ENCODE results near the gene ATP10B. TPM values are rescaled to one million over a fixed set of nuclear protein-coding genes. Genes with fewer than 3 reads are reported as not detected.

ATP10B gene
- polyA plus RNA-seq, 3 donors, result not detected

DNA sequence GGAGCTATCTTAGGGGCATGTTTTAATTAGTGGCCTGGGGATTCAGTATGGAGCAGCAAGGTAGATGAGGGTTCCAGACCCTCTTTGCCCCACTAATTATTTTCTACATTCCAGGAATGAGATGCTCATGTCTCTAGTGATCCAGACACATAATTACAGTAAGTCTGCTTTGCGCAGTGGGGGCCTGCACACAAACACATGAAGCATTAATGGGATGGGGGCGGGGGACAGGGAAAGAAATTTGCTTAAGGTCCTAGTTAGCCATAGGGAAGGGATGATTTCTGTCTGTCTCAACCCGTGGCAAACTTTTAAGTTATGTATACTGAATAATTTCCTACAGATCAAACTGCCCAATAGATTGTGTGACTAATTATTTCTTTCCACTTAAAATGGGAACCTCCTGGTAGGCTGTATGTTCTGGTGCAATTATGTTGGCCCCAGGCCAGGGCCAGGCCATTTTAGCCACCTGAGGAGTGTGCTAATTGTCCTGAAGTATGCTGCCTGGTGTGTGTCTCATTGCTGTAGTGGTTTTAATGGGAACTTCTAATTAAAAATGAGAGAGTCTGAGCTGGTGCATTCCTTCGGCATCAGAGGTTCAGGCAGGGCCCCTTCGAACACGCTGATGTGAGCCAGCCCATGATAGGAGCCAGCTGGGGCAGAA is 295.9 kb downstream of the ATP10B start:
- Histone ChIP-seq H3K27me3 (ENCODE audit: control insufficient read depth in 2 of 2, insufficient read depth in 2 of 2, low read length in 2 of 2) (no peaks in the 10 kb centered on the region), H3K36me3 (replicated peaks in 1 of 2; ENCODE audit: control insufficient read depth in 1 of 2, insufficient read depth in 2 of 2, low read length in 2 of 2) (no peaks in the 10 kb centered on the region), H3K9me3 (replicated peaks in 1 of 2; ENCODE audit: control insufficient read depth in 1 of 2, insufficient read depth in 1 of 2, low read length in 2 of 2) (no peaks in the 10 kb centered on the region), H3K79me2 (ENCODE audit: insufficient read depth, low read length) (no peaks in the 10 kb centered on the region), H3K9ac (ENCODE audit: insufficient read depth, low read length, poor library complexity, severe bottlenecking) (no peak overlapping the region), H3K4me3 (replicated peaks in 1 of 3; ENCODE audit: low read depth in 2 of 3, low read length in 3 of 3) (no peak overlapping the region), H3K27ac (ENCODE audit: low read depth in 1 of 2, low read length in 2 of 2) (no peak overlapping the region), H3K4me1 (ENCODE audit: control insufficient read depth in 1 of 2, insufficient read depth in 2 of 2, low read length in 2 of 2) (no peaks in the 10 kb centered on the region), H4K20me1 (ENCODE audit: insufficient read depth, low read length) (no peaks in the 10 kb centered on the region), H3K4me2 (replicated peaks; ENCODE audit: extremely low read depth, low read length, poor library complexity, severe bottlenecking) (no peak overlapping the region), H2AFZ (ENCODE audit: insufficient read depth, low read depth, low read length, poor library complexity, severe bottlenecking) (no peak overlapping the region)
- Mint-ChIP-seq H3K4me3 (no peak overlapping the region), H3K27ac (no peak overlapping the region), H3K4me1 (no peaks in the 10 kb centered on the region), H3K36me3 (no peaks in the 10 kb centered on the region), H3K27me3 (ENCODE audit: low read depth in 3 of 3) (peaks cover 0 to 2% (median 0%) of the 10 kb centered on the region in 3 donors), H3K9me3 (peaks cover 0 to 5% (median 0%) of the 10 kb centered on the region in 7 donors)
- intact Hi-C loops (cut with micrococcal nuclease), result no loop called here
- TF ChIP-seq, protein P1, sequence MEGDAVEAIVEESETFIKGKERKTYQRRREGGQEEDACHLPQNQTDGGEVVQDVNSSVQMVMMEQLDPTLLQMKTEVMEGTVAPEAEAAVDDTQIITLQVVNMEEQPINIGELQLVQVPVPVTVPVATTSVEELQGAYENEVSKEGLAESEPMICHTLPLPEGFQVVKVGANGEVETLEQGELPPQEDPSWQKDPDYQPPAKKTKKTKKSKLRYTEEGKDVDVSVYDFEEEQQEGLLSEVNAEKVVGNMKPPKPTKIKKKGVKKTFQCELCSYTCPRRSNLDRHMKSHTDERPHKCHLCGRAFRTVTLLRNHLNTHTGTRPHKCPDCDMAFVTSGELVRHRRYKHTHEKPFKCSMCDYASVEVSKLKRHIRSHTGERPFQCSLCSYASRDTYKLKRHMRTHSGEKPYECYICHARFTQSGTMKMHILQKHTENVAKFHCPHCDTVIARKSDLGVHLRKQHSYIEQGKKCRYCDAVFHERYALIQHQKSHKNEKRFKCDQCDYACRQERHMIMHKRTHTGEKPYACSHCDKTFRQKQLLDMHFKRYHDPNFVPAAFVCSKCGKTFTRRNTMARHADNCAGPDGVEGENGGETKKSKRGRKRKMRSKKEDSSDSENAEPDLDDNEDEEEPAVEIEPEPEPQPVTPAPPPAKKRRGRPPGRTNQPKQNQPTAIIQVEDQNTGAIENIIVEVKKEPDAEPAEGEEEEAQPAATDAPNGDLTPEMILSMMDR (IDR thresholded peaks at IDR 0.05), result no peak
- 100% methylated on average over 2 of the region's 6 CpGs for WGBS (ENCODE audit: insufficient coverage)
- no peak for DNase-seq

DNA sequence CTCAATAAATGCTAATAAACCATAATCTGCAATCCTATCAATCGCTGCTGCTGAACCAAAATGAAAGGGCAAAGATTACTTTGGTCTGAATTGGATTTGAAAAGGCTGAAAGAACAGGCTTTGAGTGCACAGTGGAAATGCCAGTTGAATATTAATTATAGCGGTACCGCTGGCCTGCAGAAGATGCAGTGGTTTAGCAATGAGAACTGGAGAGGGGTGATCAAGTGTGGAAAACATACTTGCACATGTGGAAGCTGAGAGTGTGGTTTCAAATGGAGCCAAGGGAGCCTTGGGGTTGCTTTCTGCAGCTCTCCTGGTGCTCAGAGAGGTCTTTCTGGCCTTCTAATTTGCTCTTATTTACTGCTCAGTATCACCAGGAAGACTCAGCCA is 296.4 kb downstream of the ATP10B start:
- H3K4me1 Mint-ChIP-seq, result no peaks in the 10 kb centered on the region
- intact Hi-C loops (cut with micrococcal nuclease), result no loop called here
- Histone ChIP-seq H3K27me3 (ENCODE audit: control insufficient read depth in 2 of 2, insufficient read depth in 2 of 2, low read length in 2 of 2) (no peaks in the 10 kb centered on the region), H3K4me3 (replicated peaks in 1 of 3; ENCODE audit: low read depth in 2 of 3, low read length in 3 of 3) (no peak overlapping the region), H2AFZ (ENCODE audit: insufficient read depth, low read depth, low read length, poor library complexity, severe bottlenecking) (no peak overlapping the region), H3K79me2 (ENCODE audit: insufficient read depth, low read length) (no peaks in the 10 kb centered on the region), H3K9me3 (replicated peaks in 1 of 2; ENCODE audit: control insufficient read depth in 1 of 2, insufficient read depth in 1 of 2, low read length in 2 of 2) (no peaks in the 10 kb centered on the region), H4K20me1 (ENCODE audit: insufficient read depth, low read length) (no peaks in the 10 kb centered on the region), H3K4me2 (replicated peaks; ENCODE audit: extremely low read depth, low read length, poor library complexity, severe bottlenecking) (no peak overlapping the region), H3K4me1 (ENCODE audit: control insufficient read depth in 1 of 2, insufficient read depth in 2 of 2, low read length in 2 of 2) (no peaks in the 10 kb centered on the region), H3K9ac (ENCODE audit: insufficient read depth, low read length, poor library complexity, severe bottlenecking) (no peak overlapping the region), H3K27ac (ENCODE audit: low read depth in 1 of 2, low read length in 2 of 2) (no peak overlapping the region), H3K36me3 (replicated peaks in 1 of 2; ENCODE audit: control insufficient read depth in 1 of 2, insufficient read depth in 2 of 2, low read length in 2 of 2) (no peaks in the 10 kb centered on the region)
- TF ChIP-seq, protein P1 (IDR thresholded peaks at IDR 0.05), result no peak
- H3K9me3 Mint-ChIP-seq, result peaks cover 0 to 5% (median 0%) of the 10 kb centered on the region in 7 donors
- H3K4me3 Mint-ChIP-seq, result no peak overlapping the region
- peaks cover 0 to 2% (median 0%) of the 10 kb centered on the region in 3 donors for H3K27me3 Mint-ChIP-seq (ENCODE audit: low read depth in 3 of 3)
- no peak overlapping the region for H3K27ac Mint-ChIP-seq
- DNase-seq, result no peak
- no peaks in the 10 kb centered on the region for H3K36me3 Mint-ChIP-seq
- 100% methylated on average over 2 of the region's 3 CpGs for WGBS (ENCODE audit: insufficient coverage)

Measured in CD14-positive monocyte (primary cell).